Fibroblast of peridontal ligament (primary cell): ENCODE data around the gene COL1A1.

Experiments used
- DNase-seq: peaks from one replicate; pipeline ENCODE4 v3.0.0-alpha.2; 2010; ENCODE audit errors: extremely low read depth

COL1A1 gene

DNA sequence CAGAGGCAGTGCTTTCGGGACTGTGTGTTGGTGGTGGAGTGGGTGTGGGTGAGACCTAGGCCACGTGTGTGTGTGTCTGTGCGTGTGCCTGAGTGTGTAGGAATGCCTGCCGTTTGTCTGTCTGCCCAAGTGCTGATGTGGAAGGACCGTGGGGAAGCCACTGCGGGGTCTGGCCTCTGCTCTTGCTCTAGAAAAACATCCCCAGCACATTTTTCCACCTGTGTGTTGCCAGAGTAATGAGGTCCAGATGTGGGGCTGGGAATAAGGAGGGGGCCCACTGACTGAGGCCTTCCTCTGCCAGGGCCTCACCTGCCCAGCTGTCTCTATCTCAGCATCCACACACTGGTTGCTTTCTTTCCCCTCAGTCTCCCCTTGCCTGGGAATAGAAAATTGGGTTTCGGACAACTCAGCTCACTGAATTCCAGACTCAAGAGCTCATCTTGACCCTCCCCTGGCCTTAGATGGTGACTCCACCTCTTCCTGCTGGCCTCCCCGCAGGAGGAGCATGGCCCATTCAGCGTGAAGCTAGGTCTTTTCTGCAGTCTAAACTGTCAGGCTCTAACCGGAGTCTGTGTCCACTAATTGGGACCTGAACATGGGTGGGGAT, 28.0 kb downstream of the COL1A1 start:
- DNase-seq: peak; percentile 89

DNA sequence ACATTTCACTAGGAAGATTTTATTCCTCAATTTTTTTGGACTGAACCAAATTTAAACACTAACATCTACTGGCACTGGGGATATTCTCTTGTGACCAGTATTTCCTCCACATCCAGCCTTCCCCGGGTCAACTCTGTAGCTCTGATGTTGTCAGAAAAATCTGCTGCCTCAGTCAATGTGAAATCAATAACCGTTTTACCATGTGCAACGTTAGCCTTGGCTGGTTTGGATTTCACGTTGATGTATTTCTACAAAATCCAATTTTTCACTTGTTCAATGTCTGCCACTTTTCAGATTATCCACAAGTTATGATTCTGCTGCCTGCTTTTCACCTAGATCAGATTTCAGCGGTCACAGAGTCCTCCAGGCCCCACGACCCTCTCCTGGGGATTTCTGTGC, 28.5 kb downstream of the COL1A1 start:
- peak; percentile 30 for DNase-seq

DNA sequence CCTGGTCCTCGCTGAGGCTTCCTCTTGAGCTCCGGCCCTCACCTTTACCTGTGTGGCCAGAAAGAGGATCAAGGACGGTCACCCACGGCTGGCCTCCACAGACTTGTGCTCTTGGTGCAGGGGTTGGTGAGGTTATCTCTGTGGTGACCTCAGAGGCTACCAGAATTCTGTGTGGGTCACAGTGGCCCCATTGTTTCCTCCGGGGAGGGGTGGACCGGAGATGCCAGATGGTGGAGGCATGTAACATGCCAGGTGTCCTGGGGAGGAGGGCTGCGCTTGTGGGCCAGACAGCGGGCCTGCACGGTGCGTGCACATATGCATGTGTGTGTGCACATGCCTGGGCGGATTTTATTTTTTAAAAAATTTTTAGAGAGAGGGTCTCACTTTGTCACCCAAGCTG, 29.3 kb downstream of the COL1A1 start:
- no peak for DNase-seq

DNA sequence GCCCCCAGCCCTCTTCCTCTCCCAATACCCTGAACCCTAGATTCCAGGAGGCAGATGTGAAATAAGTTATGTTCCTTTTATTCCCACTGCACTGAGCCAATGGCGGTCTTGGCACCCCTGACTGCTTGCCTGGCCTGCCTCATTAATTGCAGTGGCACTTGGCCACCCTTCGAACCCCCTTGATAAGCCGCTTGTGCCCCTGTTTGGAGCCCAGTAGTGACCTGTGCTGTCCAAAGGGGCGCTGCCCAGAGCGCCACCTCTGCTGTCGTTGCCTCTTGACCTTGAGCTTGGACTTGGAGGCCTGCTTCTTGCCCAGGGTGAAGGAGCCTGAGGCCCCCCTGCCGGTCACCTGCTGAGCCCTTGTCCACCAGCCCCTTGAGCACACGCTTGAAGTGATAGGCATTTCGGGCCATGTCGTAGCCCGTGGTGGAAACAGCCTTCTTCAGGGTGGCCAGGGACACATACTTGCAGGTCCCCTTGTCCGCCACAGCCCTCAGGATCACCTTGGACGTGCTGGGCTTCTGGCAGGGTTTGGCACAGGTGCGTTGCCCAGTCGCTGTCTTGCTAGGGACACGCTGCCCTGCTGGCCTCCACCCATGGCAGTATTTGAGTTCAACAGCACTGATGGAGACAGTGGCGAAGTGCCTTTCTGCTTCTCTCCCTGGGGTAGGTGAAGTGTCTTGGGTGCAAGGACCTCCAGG, 29.9 kb downstream of the COL1A1 start:
- no peak for DNase-seq

DNA sequence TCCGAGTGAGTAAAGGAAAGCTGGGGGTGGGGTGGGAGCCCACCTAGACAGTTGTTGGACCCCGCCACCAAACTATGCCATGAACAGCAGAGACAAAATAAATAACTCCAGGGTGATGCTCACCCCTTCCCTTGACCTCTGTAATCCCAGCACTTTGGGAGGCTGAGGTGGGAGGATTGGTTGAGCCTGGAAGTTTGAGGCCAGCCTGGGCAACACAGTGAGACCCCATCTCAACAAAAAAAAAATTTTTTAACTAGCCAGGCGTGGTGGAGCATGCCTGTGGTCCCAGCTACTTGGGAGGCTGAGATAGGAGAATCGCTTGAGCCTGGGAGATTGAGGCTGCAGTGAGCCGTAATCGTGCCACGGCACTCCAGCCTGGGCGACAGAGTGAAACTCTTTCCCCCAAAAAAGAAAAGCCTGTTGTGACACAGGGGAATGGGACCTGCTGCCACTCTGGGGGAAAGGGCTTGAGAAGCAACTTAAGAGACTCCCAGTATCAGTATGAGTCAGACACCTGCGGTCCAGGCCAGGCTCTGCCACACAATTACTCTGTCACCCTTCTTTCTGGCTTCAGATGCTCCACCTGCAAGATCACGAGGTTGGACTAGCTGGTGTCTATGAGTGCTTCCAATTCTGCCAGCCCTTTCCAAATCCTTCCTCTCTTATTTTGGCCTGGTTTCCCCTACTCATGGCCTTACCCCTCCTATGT, 30.6 kb downstream of the COL1A1 start:
- no peak for DNase-seq

DNA sequence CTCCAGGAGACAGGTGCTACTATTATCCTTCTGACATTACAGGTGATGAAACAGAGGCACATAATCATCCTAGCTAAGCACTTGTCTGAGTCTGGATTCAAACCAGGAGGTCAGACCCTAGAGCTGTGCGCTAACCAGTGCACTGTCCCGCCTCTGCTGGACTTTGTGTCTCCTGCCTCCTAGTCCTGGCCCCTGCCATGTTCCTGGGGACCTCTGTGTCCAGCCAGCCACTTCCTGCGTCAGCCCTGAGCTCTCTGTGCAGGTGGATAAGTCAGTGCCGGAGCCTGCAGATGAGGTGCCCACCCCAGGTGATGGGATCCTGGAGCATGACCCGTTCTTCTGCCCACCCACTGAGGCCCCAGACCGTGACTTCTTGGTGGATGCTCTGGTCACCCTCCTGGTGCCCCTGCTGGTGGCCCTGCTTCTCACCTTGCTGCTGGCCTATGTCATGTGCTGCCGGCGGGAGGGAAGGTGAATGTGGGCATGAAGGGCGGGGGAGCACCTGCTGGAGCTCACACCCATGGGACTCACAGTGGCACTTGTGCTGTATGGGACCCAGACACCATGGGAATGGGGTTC, 31.5 kb downstream of the COL1A1 start:
- no peak for DNase-seq

DNA sequence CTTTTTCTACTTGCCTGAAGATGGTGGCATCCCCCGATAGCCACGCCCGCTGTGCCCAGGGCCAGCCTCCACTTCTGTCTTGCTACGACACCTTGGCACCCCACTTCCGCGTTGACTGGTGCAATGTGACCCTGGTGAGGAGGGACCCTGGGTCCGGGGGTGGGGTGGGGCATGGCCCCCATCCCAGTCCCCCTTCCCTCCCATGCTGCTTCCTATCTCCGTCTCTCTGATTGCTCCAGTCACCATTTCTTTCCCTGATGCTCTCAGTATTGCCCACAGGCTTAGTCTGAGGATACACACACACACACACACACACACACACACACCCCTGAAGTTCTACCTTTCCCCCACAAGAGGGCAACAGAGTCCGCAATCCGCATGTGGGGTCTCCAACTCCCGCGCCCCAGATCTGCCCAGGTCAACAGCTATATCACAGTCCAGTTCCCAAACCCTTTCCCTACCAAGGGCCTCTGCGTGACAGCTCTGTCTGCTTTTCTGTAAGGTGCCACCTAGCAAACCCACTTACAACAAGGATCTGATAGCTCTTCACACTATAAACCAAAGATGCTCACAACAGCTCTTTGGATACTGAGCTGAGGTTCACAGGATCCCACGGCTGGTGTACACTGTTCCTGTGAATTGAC, 32.2 kb downstream of the COL1A1 start:
- DNase-seq: peak; percentile 81

DNA sequence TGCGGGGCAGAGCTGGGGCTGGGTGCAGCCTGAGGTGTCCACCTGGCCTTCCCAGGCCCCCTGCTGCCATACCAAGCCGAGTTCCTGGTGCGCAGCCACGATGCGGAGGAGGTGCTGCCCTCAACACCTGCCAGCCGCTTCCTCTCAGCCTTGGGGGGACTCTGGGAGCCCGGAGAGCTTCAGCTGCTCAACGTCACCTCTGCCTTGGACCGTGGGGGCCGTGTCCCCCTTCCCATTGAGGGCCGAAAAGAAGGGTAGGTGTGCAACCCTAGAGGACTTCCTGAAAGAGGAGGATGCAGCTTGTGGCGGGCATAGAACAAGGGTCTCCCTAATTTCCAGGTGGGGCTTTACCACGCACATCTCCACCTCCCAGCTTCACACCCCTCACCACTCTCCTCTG, 33.1 kb downstream of the COL1A1 start:
- DNase-seq: no peak

DNA sequence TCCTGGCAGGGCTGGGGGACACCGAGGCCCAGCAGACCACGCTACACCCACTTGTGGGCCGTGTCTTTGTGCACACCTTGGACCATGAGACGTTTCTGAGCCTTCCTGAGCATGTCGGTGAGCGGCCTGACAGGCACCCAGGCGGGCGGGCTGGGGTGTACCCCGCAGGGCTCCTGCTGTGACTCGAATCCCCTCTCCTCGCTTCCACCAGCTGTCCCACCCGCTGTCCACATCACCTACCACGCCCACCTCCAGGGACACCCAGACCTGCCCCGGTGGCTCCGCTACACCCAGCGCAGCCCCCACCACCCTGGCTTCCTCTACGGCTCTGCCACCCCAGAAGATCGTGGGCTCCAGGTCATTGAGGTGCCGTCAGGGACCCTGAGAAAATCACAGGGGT, 34.1 kb downstream of the COL1A1 start:
- no peak for DNase-seq

DNA sequence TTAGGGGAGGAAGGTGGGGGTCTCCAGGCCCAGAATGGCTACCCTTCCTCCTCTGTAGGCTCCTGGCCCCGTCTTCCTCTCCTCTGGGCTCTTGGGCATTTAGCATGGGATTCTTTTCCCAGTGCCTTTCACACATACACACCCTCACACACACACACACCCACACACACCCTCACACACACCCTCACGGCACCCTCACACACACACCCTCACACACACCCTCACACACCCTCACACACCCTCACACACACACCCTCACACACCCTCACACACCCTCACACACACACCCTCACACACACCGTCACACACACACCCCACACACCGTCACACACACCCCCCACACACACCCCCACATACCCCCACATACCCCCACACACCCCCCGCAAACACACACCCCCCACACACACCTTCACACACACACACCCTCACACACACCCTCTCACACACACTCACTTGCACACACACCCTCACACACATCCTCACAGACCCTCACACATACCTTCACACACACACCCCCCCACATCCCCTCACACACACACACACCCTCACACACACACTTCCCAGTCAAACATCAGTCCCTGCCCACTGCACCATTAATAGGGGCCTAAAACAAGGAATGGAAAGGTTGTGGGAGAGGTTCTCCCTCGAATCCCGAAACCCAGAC, 34.8 kb downstream of the COL1A1 start:
- no peak for DNase-seq

DNA sequence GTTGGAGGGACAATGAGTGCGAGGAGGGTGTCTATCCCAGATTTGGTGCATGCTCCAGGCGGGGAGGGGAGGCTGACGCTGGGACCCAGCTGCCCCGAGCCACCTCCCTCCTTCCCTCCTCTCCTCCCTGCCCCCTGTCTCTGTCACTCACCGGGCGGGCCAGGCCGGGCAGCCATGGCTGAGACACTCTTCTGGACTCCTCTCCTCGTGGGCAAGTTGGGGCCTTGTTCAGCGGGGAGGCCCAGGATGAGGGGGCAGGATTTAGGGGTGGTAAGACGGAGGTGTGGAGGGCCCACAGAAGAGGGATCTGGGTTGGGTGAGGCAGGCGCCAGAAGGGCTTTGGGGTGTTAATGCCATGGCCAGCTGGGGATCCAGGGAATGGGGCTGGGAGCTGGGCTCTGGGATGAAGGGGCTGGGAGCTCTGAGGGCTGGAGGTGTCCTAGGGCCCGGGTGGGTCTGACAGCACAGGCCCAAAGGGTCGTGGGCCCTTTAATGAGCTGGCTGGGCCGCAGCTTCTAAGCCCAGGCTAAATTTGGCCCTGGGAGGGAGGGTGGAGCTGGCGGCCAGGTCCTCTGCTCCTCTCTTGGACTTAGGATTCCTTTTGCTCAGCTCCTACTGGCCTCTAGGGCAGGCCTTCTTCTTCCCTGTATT, 35.4 kb downstream of the COL1A1 start, which contains the start of gene SGCA:
Gene SGCA, plus strand, starts transcription at position 139 of the 651 bp plus-strand sequence. Its CDS starts 36 bp downstream, at position 175.
- DNase-seq: no peak

DNA sequence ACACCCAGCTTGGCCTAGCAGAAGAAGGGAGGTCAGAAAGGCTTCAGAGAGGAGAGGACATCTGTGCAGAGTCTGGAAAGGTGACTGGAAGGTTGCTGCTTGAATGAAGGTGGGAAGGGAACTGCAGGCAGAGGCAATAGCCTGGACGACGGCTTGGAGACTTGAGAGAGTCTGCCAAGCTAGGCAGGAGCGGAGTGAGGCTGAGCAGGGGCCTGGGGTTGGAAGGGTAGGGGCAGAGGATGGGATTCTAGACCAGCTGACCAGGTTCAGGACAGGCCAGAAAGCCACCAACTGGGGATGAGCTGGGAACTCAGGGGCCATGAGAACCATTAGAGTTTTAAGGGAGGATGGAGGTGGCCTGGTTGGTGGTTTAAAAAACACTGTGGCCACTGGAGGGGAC, 36.0 kb downstream of the COL1A1 start:
- no peak for DNase-seq

DNA sequence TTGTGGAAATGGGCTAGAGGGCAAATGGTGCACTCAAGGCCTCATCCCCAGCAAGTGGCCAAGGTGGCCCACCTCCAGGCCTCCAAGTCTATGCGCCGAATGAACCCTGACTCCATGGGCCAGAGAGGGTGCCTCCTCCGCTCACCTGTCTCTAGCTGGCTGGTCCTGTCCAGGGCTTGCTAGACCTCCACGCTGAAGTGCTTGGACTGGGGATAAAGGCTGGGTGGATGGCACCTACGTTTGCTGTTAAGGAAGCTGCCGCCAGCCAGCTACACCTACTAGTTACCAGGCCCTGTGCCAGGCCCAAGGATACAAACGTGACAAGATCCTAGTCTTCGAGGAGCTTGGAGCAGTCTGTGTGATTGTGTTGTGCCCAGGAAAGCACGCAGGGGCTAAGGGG, 36.4 kb downstream of the COL1A1 start:
- DNase-seq: no peak

DNA sequence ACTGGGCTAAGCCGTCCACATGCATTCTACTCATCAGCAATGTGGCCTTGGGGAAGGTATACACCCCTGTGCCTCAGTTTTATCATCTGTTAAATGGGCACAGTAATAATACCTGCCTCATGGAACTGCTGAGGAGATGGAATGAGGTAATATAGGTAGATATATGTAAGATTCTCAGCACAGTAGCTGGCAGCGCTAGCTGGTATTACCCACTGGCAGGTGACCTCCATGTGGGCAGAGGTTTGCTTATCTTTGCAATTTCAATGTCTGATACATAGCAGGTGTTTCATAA, 36.8 kb downstream of the COL1A1 start:
- no peak for DNase-seq

DNA sequence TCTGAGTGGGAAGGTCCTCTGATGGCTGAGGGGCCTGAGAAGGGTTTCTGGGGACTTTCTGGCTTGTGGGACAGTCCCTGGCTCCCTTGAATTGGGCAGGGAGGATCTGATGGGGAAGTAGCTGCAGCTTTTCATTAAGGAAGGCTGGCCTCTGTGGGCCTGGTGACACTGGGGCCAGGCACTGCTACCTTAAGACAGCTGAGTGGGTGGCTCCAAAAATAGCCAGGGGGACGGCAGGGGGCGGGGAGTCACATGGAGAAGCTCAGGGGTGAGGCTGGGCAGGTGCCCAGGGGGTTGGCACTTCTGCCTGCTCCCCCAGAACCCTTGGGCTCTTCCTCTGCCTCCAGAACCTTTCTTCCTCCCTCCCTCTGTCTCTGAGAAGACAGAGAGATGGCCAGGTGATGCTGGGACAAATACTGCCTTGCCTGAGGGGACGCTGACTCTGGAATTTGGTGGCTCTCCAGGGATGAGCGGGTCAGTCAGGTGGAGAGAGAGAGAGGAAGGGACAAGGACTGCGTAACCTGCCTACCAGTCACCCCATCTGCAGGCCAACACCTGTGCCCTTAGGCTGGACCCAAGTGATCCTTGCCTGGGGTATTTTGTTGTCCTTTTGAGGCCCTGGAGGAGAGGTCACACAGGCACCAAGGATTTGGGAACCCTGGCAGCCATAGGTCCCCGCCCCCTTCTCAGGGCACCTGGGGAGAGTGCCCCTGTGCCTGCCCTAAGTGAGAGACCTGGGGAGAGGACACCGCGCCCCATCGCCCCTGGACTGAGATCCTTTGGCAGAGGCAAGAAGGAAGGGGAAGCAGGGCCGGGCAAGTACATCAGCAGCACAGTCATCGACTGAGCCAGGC, 37.4 kb downstream of the COL1A1 start:
- no peak for DNase-seq

DNA sequence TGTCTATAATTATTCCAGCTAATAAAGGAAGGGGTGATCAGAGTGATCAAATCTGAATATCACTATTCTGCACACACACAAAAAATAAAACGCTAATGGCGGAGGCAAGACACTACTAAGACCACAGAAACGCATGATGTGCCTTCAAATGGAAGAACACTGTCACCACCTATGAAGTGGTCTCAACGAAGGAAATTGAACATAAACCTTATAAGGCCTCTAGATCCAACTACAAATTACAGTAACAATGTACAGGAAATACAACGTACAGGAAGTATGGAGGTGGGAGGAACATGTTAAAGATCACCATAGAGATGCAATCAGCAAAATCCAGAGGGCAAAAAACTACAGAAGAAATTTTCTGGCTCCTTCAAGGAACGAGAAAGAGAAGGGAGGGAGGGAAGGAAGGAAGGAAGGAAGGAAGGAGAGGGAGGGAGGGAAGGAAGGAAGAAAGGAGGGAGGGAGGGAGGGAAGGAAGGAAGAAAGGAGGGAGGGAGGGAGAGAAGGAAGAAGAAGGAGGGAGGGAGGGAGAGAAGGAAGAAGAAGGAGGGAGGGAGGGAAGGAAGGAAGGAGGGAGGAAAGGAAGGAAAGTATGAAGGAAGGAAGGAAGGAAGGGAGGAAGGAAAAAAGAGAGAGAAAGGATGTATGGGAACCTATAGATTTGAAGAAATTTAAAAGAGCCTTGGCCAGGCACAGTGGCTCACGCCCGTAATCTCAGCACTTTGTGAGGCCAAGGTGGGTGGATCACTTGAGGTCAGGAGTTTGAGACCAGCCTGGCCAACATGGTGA, 38.8 kb downstream of the COL1A1 start:
- DNase-seq: no peak

DNA sequence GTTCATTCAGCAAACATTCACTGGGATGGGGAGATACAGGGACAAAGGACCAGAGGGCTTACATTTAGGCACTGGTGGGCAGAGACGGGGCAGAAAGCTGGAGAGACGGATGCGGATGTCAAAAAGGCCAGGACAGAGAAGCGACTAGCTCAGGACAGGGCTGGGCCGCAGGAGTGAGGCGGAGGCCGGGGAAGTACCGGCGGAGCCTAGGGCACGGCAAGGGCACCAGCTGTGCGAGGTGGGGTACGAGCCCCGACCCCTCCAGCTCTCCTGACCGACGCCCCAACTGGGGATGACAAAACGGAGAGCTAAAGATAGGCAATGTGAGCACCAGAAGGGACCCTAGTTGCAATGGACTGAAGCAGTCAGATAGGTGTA, 39.5 kb downstream of the COL1A1 start:
- no peak for DNase-seq

DNA sequence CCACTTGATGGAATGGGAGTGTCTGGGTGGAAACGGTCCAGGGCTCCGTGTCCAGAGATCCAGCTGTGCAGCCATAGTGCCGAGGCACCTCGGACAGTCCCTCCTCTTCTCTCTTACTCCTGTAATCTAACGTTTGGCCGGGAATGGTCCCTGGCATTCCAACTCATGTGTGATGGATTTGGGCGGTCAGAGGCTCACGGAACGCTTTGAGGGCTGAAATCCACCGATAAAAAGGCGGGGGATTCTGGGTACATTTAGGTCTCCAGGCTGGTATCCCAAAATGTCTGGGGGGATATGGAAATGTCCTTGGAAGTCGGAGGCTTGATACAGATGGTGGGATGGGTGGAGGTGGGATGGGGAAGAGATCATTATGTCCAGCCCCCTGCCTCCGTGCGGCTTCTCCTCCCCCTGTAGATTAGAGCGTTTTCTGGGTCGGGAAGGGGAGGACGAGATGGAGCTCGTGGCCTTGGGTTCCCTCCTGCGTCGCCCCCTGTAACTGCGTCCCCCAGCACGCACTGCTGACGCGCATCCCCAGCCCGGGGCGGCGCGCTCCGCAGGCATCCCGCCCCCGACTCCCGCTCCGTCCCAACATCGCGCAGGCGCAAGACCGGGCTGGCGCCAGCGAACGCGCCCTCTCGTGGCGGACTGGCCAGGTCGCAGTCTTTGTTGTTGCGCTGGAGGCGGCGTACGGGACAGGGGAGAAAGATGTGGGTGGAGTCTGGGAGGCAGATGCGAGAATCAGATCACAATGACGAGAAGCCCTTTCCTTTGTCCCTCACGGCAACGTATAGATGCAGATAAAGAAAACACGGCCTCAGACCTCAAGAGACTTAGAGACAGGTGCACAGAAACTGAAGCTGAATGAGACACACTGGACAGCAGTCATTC, 40.2 kb downstream of the COL1A1 start:
- DNase-seq: peak; percentile 85

DNA sequence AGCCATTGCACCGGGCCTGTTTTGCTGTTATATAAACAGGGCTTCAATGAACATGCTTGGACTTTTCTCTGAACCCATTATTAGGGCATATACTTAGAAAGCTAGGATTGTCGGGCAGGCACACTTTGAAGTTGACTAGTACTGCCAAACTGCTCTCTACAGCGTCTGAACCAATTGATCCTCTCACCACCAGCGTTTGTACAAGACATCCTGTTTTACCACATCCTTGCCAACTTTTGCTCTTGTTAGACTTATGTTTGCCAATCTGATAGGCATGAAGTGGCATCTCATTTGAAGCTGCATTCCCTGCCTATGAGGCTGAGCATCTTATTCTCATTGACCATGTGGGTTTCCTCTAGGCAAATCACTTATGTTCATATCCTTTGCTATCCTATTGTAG, 43.5 kb downstream of the COL1A1 start:
- no peak for DNase-seq
